SU-DHL-6 (cell line): Measurements from ENCODE around the gene STIL.

Experiments used
- H2AFZ ChIP-seq: fragments of 200-600 bp; sonication (generic); 2 replicates; pipeline ENCODE4 v1.6.1; 2014; ENCODE audit warnings: low read depth, mild to moderate bottlenecking, moderate library complexity, mixed read lengths, antibody characterized with exemption, low read length; ENCODE audit not compliant: severe bottlenecking
- H3F3A ChIP-seq: fragments of 200-600 bp; shearing (Covaris generic); 2 replicates; pipeline ENCODE4 v1.6.0; 2016; ENCODE audit warnings: antibody characterized with exemption, mild to moderate bottlenecking; ENCODE audit not compliant: insufficient read depth
- H3K27ac ChIP-seq: fragments of 200-600 bp; sonication (generic); 2 replicates; pipeline ENCODE4 v1.5.1; 2016; ENCODE audit warnings: low read depth, mild to moderate bottlenecking, low read length, moderate library complexity, mixed read lengths
- H3K27me3 ChIP-seq: fragments of 200-600 bp; sonication (generic), shearing (Covaris generic); 2 replicates; pipeline ENCODE4 v1.6.0; 2014; ENCODE audit warnings: mild to moderate bottlenecking, low read length
- H3K36me3 ChIP-seq: fragments of 200-600 bp; sonication (generic); 2 replicates; pipeline ENCODE4 v1.6.1; 2014; ENCODE audit warnings: mild to moderate bottlenecking, low read length, mixed read lengths
- H3K4me2 ChIP-seq: fragments of 300-600, 200-600 bp; shearing (Covaris generic), sonication (generic); 2 replicates; pipeline ENCODE4 v1.6.0; 2014; ENCODE audit warnings: low read length, low read depth, mild to moderate bottlenecking; ENCODE audit not compliant: poor library complexity, severe bottlenecking
- H3K4me3 ChIP-seq: fragments of 200-600 bp; sonication (generic); 2 replicates; pipeline ENCODE4 v1.5.1; 2014; ENCODE audit warnings: antibody characterized with exemption, low read length, mild to moderate bottlenecking, mixed read lengths; ENCODE audit not compliant: insufficient read depth, poor library complexity, severe bottlenecking
- H3K79me2 ChIP-seq: fragments of 200-600 bp; sonication (generic); 2 replicates; pipeline ENCODE4 v1.6.1; 2014; ENCODE audit warnings: mild to moderate bottlenecking, low read length, moderate library complexity; ENCODE audit not compliant: insufficient read depth
- H3K9ac ChIP-seq: fragments of 200-600 bp; sonication (generic); 2 replicates; pipeline ENCODE4 v1.7.0; 2014; ENCODE audit warnings: mild to moderate bottlenecking, low read length
- H3K9me2 ChIP-seq: fragments of 200-600 bp; sonication (generic); replicated peaks from 2 replicates; pipeline ENCODE4 v1.6.1; 2014; ENCODE audit warnings: low read length; ENCODE audit not compliant: insufficient read depth
- H3K9me3 ChIP-seq: fragments of 200-600 bp; sonication (generic); 2 replicates; pipeline ENCODE4 v1.6.1; 2014; ENCODE audit warnings: low read length, mixed read lengths; ENCODE audit not compliant: insufficient read depth
- H4K20me1 ChIP-seq: fragments of 200-600 bp; sonication (generic); 2 replicates; pipeline ENCODE4 v1.6.1; 2014; ENCODE audit warnings: low read depth, mild to moderate bottlenecking, antibody characterized with exemption, low read length, moderate library complexity, mixed read lengths
- CTCF ChIP-seq: fragments of 200-600 bp; sonication (generic); IDR thresholded peaks from one replicate; pipeline ENCODE4 v1.5.1; 2017; ENCODE audit warnings: antibody characterized with exemption, mild to moderate bottlenecking, low read length, moderate library complexity; ENCODE audit not compliant: insufficient read depth, poor library complexity, severe bottlenecking
- EZH2phosphoT487 ChIP-seq: fragments of 200-600 bp; sonication (generic), shearing (Covaris generic); conservative IDR thresholded peaks from 2 replicates; pipeline ENCODE4 v1.6.1; 2018; ENCODE audit warnings: mild to moderate bottlenecking, antibody characterized with exemption, low read length, moderate library complexity, mixed read lengths

STIL gene

GRCh38 chr1:47332779-47333577 lies 19.0 kb upstream of the STIL start:
- peak overlapping the region; percentile 90 for H3K27ac ChIP-seq
- H4K20me1 ChIP-seq, result no peaks in the 10 kb centered on the region
- no peaks in the 10 kb centered on the region for H3K36me3 ChIP-seq
- TF ChIP-seq CTCF (no peak), EZH2phosphoT487 (no peak)
- H3K4me2 ChIP-seq, result peak overlapping the region; percentile 93
- no peaks in the 10 kb centered on the region for H3K9me3 ChIP-seq
- H3K9ac ChIP-seq, result peak overlapping the region; percentile 99
- H3K79me2 ChIP-seq, result peaks cover 38% of the 10 kb centered on the region
- H3K9me2 ChIP-seq, result no peaks in the 10 kb centered on the region
- peak overlapping the region; percentile 99 for H2AFZ ChIP-seq
- H3K27me3 ChIP-seq, result no peaks in the 10 kb centered on the region
- H3F3A ChIP-seq, result peaks cover 7% of the 10 kb centered on the region
- H3K4me3 ChIP-seq, result peak overlapping the region; percentile 100

- Histone ChIP-seq H3F3A (peaks cover 4% of the 10 kb centered on the region), H3K9me3 (no peaks in the 10 kb centered on the region), H3K4me3 (no peak overlapping the region), H3K79me2 (peaks cover 27% of the 10 kb centered on the region), H3K36me3 (no peaks in the 10 kb centered on the region), H2AFZ (no peak overlapping the region), H3K4me2 (no peak overlapping the region), H3K27ac (no peak overlapping the region), H3K9ac (no peak overlapping the region), H4K20me1 (no peaks in the 10 kb centered on the region), H3K9me2 (no peaks in the 10 kb centered on the region), H3K27me3 (no peaks in the 10 kb centered on the region)
- TF ChIP-seq CTCF, result no peak
- TF ChIP-seq EZH2phosphoT487, result no peak
Measured at GRCh38 chr1:47331875-47332274, 17.9 kb upstream of the STIL start.

GRCh38 chr1:47330212-47330611 lies 16.3 kb upstream of the STIL start:
- Histone ChIP-seq H3K4me3 (no peak overlapping the region), H3K9me3 (no peaks in the 10 kb centered on the region), H3K79me2 (peaks cover 11% of the 10 kb centered on the region), H3F3A (peaks cover 4% of the 10 kb centered on the region), H3K9ac (no peak overlapping the region), H3K36me3 (no peaks in the 10 kb centered on the region), H3K27me3 (no peaks in the 10 kb centered on the region), H4K20me1 (no peaks in the 10 kb centered on the region), H3K27ac (no peak overlapping the region), H2AFZ (no peak overlapping the region), H3K4me2 (no peak overlapping the region), H3K9me2 (no peaks in the 10 kb centered on the region)
- TF ChIP-seq EZH2phosphoT487 (no peak), CTCF (no peak)
